ENCODE data around the gene PDCD6IP.

PDCD6IP gene

DNA sequence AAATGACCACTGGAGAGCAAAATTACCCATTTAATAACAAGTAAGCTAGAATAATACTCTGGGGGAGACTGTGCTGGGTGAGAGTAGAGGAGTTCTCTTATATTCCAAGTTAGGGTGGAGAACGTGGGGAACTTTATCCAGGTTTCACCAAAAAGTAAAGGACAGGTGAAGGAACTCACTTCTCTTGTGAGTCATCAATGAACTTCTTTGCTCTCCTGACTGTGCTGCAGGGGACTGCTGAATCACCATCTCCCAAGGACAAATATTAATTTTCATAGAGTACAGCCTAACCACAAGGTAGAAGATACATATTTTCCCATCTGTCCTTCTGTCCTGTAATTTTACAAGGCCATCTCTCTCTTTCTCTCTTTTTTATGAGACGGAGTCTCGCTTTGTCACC, 8.3 kb upstream of the PDCD6IP start:
- H3K4me3 Mint-ChIP-seq = no peak overlapping the region
- TF ChIP-seq, protein P1, sequence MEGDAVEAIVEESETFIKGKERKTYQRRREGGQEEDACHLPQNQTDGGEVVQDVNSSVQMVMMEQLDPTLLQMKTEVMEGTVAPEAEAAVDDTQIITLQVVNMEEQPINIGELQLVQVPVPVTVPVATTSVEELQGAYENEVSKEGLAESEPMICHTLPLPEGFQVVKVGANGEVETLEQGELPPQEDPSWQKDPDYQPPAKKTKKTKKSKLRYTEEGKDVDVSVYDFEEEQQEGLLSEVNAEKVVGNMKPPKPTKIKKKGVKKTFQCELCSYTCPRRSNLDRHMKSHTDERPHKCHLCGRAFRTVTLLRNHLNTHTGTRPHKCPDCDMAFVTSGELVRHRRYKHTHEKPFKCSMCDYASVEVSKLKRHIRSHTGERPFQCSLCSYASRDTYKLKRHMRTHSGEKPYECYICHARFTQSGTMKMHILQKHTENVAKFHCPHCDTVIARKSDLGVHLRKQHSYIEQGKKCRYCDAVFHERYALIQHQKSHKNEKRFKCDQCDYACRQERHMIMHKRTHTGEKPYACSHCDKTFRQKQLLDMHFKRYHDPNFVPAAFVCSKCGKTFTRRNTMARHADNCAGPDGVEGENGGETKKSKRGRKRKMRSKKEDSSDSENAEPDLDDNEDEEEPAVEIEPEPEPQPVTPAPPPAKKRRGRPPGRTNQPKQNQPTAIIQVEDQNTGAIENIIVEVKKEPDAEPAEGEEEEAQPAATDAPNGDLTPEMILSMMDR (IDR thresholded peaks at IDR 0.05) = no peak
- peaks cover 5% of the 10 kb centered on the region for H3K4me1 Mint-ChIP-seq
- H3K27me3 Mint-ChIP-seq (ENCODE audit: low read depth, poor library complexity) = peaks cover 4% of the 10 kb centered on the region
- no peaks in the 10 kb centered on the region for H3K36me3 Mint-ChIP-seq (ENCODE audit: low read depth)
- H3K9me3 Mint-ChIP-seq = no peaks in the 10 kb centered on the region
- no peak overlapping the region for H3K27ac Mint-ChIP-seq
- no peak for DNase-seq

DNA sequence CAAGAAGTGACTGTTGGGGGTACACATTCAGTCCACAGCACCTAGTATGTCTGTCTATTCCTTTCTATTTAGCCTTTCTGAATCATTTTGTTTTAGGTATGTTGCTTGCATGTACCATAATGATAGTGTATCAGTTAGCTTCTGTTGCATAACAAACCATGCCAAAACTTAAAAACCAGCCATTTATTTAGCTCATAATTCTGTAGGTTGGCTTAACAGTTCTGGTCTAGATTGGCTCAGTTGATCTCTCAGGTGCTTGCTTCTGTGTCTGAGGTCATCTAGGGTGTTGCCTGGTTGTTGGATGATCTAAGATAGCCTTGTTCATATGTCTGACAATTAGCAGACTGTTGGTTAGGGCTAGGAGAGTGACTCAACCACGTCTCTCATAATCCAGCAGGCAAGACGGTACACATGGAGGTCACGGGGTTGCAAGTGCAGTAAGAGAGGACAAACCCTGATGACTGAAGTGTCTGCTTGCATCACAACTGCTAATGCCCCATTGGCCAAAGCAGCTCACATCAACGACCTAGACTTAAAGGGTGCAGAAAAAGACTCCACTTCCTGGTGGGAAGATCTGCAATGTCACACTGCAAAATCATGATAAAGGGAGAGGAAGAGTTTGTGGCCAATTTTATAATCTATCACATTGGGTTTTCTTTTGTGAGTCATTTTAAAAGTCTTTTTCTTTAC, 6.8 kb upstream of the PDCD6IP start:
- TF ChIP-seq, protein P1 (IDR thresholded peaks at IDR 0.05) = no peak
- no peaks in the 10 kb centered on the region for H3K9me3 Mint-ChIP-seq
- no peak for DNase-seq
- no peak overlapping the region for H3K27ac Mint-ChIP-seq
- H3K4me1 Mint-ChIP-seq = peaks cover 5% of the 10 kb centered on the region
- no peak overlapping the region for H3K4me3 Mint-ChIP-seq
- peaks cover 4% of the 10 kb centered on the region for H3K27me3 Mint-ChIP-seq (ENCODE audit: low read depth, poor library complexity)
- no peaks in the 10 kb centered on the region for H3K36me3 Mint-ChIP-seq (ENCODE audit: low read depth)

DNA sequence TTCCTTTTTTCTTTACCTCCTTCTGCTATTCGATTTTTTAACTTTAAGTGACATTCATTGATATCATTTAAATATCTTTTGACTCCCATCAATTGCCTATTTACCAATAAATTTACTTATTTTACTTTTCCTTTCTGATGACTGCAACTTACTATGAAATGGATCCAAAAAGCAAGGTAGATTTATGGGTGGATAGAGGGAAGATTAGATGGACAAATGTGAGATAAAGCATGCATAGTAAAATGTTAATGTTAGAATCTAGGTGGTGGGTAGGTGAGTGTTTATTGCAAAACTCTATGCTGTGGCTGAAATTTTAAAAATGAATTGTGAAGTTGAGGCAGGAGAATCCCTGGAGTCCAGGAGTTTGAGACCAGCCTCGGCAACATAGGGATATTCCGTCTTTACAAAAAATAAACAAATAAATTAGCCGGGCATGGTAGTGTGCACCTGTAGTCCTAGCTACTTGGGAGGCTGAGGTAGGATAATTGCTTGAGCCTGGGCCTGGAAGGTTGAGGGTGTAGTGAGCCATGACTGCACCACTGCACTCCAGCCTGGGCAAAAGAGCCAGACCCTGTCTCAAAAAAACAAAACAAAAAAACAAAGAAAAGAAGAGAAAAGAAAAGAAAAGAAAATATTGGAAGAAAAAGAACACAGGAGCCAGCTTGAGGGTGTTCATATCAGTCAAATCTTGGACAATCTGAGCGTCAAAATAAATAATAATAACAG, 6.1 kb upstream of the PDCD6IP start:
- H3K4me3 Mint-ChIP-seq = no peak overlapping the region
- TF ChIP-seq, protein P1 (IDR thresholded peaks at IDR 0.05) = no peak
- no peaks in the 10 kb centered on the region for H3K36me3 Mint-ChIP-seq (ENCODE audit: low read depth)
- no peak for DNase-seq
- H3K27me3 Mint-ChIP-seq (ENCODE audit: low read depth, poor library complexity) = peaks cover 4% of the 10 kb centered on the region
- no peaks in the 10 kb centered on the region for H3K9me3 Mint-ChIP-seq
- no peak overlapping the region for H3K27ac Mint-ChIP-seq
- H3K4me1 Mint-ChIP-seq = no peaks in the 10 kb centered on the region

DNA sequence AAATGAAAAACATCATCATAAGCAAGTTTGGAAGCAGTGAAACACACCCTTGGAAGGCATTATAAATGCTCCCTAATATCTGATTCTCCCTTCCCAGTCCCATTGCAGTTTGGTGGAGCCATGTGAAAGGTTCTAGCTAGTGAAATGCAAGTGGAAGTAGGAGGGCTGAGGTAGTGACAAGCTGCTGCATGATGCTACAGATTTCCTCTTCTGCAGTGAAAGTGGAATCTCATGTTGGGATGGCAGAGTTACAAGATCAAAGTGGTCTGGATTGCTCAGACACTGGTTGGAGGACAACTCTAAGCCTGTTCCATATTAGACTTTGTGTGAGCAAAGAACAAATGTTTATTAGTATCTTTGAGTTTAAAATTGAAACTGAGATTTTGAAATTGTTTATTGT, 3.3 kb upstream of the PDCD6IP start:
- Mint-ChIP-seq H3K4me3 (no peak overlapping the region), H3K27me3 (ENCODE audit: low read depth, poor library complexity) (peaks cover 4% of the 10 kb centered on the region), H3K9me3 (no peaks in the 10 kb centered on the region), H3K4me1 (peaks cover 21% of the 10 kb centered on the region), H3K36me3 (ENCODE audit: low read depth) (no peaks in the 10 kb centered on the region), H3K27ac (no peak overlapping the region)
- TF ChIP-seq, protein P1 (IDR thresholded peaks at IDR 0.05) = no peak
- no peak for DNase-seq

DNA sequence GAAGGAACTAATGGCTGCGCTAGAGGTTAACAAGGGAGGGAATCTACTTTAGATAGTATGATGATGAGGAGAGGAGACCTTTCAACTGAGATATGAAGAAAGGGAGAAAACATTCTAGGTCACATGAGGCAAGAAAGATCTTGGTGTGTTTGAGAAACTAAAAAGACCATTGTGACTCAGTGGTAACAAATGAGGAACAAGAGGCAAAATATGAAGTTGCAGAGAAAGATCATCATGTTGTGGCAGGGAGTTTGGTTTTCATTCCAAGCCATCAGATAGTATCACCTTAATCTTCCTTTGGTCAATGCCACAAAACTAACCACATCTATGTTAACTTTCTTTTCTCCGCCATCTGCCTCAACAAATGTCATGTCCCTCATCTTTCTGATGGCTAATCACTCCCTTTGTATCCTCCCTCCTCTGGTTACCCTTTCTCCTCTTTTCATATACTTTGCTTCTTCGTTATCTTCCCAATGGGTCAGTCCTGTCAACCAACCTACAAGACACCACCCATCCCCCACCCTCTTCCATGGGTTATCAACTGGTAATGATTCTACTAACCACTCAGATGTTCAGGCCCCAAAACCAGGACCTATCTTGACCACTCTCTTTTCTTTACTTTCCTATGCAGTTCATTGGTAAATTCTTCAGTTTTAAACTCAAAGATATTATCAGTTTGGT, 2.4 kb upstream of the PDCD6IP start:
- no peak overlapping the region for H3K4me3 Mint-ChIP-seq
- no peaks in the 10 kb centered on the region for H3K9me3 Mint-ChIP-seq
- H3K4me1 Mint-ChIP-seq = peaks cover 30% of the 10 kb centered on the region
- no peaks in the 10 kb centered on the region for H3K36me3 Mint-ChIP-seq (ENCODE audit: low read depth)
- no peak for DNase-seq
- peaks cover 4% of the 10 kb centered on the region for H3K27me3 Mint-ChIP-seq (ENCODE audit: low read depth, poor library complexity)
- TF ChIP-seq, protein P1 (IDR thresholded peaks at IDR 0.05) = no peak
- no peak overlapping the region for H3K27ac Mint-ChIP-seq

Measured in nephron progenitor cell (in vitro differentiated cells).